Measurements from ENCODE around the gene MEGF10. TPM values are rescaled to one million over a fixed set of nuclear protein-coding genes. Genes with fewer than 3 reads are reported as not detected.

The MEGF10 gene
- total and polyA plus RNA-seq, 10 of the 15 experiments (the other 5 are each of a cell fraction or from before 2014, with no cell fraction given) = 0.03 to 0.21 (median 0.05) TPM; not detected in 5

DNA sequence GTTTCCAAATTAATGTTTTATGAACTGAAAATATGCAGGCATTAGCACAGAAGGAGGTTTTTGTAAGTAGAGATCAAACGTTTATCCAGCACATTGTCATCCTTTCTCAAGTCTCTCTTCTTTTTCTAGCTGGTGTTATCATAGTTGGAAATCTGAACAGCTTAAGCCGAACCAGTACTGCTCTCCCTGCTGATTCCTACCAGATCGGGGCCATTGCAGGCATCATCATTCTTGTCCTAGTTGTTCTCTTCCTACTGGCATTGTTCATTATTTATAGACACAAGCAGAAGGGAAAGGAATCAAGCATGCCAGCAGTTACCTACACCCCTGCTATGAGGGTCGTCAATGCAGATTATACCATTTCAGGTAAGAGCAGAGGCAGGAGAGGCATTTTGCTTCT, 154.7 kb downstream of the MEGF10 start:
- no peak for ATAC-seq

More for the DNA sequence above, 154.7 kb downstream of the MEGF10 start:
- ChIA-PET RAD21 (ENCODE audit: unreplicated experiment) (no interaction called here), CTCF (interaction anchor here (0.7 kb wide), 1 partner anchor 26 kb away, joined by 3 read pairs; no protein-coding TSS in a partner anchor), POLR2A (interaction anchor here (0.6 kb wide), 1 partner anchor 1095 kb away, joined by 4 read pairs; no protein-coding TSS in a partner anchor), SMC1A (ENCODE audit: uncharacterized antibody, unreplicated experiment) (interaction anchor here (0.8 to 2.6 kb wide), 2 partner anchors 9 to 792 kb away, joined by 3 to 9 read pairs; no protein-coding TSS in a partner anchor)
- no peak overlapping the region for H2AFZ ChIP-seq (ENCODE audit: control insufficient read depth, low read depth, low read length)
- H3K36me3 ChIP-seq (ENCODE audit: control insufficient read depth in 2 of 2, insufficient read depth in 2 of 2, low read length in 1 of 2) = no peaks in the 10 kb centered on the region
- DNase-seq (ENCODE audit: low read depth, low spot score) (no peak), FAIRE-seq (peak; percentile 13)
- H3K9ac ChIP-seq (ENCODE audit: control insufficient read depth, insufficient read depth, low read length) = no peak overlapping the region
- in situ Hi-C loops (cut with MboI) (no loop called here), intact Hi-C loops (cut with micrococcal nuclease; ENCODE audit: unreplicated experiment) (no loop called here)
- 7% methylated on average over 4 of the region's 4 CpGs for WGBS (ENCODE audit: insufficient coverage, insufficient replicate concordance, low lambda C conversion rate, missing lambda C conversion rate)
- no peak overlapping the region for H3K4me3 ChIP-seq
- no peak overlapping the region for H3K4me2 ChIP-seq (ENCODE audit: control insufficient read depth, insufficient read depth)
- BruUV-seq (replicated peaks) = no TSS peak
- TF ChIP-seq RAD21 (IDR thresholded peaks at IDR 0.05; ENCODE audit: insufficient read depth, low read depth, low read length) = no peak
- TF ChIP-seq ZNF622 (IDR thresholded peaks at IDR 0.05) = no peak
- TF ChIP-seq SPI1 (IDR thresholded peaks at IDR 0.05; ENCODE audit: borderline replicate concordance, insufficient read depth, low read depth, low read length) = no peak
- no peak for TF ChIP-seq NFYA (IDR thresholded peaks at IDR 0.05; ENCODE audit: borderline replicate concordance, low read depth, low read length)
- no peak for TF ChIP-seq SREBF1 (IDR thresholded peaks at IDR 0.05; ENCODE audit: low read length)
- TF ChIP-seq SRF (IDR thresholded peaks at IDR 0.05; ENCODE audit: low read depth in 2 of 2, low read length in 2 of 2) = no peak
- TF ChIP-seq, protein P1, sequence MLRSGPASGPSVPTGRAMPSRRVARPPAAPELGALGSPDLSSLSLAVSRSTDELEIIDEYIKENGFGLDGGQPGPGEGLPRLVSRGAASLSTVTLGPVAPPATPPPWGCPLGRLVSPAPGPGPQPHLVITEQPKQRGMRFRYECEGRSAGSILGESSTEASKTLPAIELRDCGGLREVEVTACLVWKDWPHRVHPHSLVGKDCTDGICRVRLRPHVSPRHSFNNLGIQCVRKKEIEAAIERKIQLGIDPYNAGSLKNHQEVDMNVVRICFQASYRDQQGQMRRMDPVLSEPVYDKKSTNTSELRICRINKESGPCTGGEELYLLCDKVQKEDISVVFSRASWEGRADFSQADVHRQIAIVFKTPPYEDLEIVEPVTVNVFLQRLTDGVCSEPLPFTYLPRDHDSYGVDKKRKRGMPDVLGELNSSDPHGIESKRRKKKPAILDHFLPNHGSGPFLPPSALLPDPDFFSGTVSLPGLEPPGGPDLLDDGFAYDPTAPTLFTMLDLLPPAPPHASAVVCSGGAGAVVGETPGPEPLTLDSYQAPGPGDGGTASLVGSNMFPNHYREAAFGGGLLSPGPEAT (IDR thresholded peaks at IDR 0.05; ENCODE audit: low read depth) = no peak
- TF ChIP-seq EP300 (IDR thresholded peaks at IDR 0.05; ENCODE audit: borderline replicate concordance in 1 of 2, control insufficient read depth in 1 of 2, low read depth in 2 of 2, low read length in 2 of 2) = no peak
- TF ChIP-seq KDM1A (IDR thresholded peaks at IDR 0.05; ENCODE audit: borderline replicate concordance) = no peak
- no peak for TF ChIP-seq GATAD2B (conservative IDR thresholded peaks at IDR 0.05; ENCODE audit: low read depth)
- TF ChIP-seq, protein P2, sequence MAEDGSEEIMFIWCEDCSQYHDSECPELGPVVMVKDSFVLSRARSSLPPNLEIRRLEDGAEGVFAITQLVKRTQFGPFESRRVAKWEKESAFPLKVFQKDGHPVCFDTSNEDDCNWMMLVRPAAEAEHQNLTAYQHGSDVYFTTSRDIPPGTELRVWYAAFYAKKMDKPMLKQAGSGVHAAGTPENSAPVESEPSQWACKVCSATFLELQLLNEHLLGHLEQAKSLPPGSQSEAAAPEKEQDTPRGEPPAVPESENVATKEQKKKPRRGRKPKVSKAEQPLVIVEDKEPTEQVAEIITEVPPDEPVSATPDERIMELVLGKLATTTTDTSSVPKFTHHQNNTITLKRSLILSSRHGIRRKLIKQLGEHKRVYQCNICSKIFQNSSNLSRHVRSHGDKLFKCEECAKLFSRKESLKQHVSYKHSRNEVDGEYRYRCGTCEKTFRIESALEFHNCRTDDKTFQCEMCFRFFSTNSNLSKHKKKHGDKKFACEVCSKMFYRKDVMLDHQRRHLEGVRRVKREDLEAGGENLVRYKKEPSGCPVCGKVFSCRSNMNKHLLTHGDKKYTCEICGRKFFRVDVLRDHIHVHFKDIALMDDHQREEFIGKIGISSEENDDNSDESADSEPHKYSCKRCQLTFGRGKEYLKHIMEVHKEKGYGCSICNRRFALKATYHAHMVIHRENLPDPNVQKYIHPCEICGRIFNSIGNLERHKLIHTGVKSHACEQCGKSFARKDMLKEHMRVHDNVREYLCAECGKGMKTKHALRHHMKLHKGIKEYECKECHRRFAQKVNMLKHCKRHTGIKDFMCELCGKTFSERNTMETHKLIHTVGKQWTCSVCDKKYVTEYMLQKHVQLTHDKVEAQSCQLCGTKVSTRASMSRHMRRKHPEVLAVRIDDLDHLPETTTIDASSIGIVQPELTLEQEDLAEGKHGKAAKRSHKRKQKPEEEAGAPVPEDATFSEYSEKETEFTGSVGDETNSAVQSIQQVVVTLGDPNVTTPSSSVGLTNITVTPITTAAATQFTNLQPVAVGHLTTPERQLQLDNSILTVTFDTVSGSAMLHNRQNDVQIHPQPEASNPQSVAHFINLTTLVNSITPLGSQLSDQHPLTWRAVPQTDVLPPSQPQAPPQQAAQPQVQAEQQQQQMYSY (CRISPR knock-in tag; IDR thresholded peaks at IDR 0.05) = no peak
- no peak for TF ChIP-seq HCFC1 (IDR thresholded peaks at IDR 0.05; ENCODE audit: low read length)
- TF ChIP-seq FOXM1 (IDR thresholded peaks at IDR 0.05; ENCODE audit: low read depth, low read length) = no peak
- no peak for TF ChIP-seq IKZF2 (IDR thresholded peaks at IDR 0.05)
- no peak for TF ChIP-seq CREB1 (IDR thresholded peaks at IDR 0.05; ENCODE audit: low read depth)
- no peak for TF ChIP-seq MTA3 (IDR thresholded peaks at IDR 0.05; ENCODE audit: borderline replicate concordance, low read length)
- no peak for TF ChIP-seq KLF5 (IDR thresholded peaks at IDR 0.05; ENCODE audit: partially characterized antibody)
- no peak for TF ChIP-seq NR2F1 (conservative IDR thresholded peaks at IDR 0.05)
- no peak overlapping the region for H3K27ac ChIP-seq (ENCODE audit: control insufficient read depth, insufficient read depth)
- H3K9me3 ChIP-seq (replicated peaks; ENCODE audit: control insufficient read depth, insufficient read depth, low read length) = no peaks in the 10 kb centered on the region
- no peaks in the 10 kb centered on the region for H3K27me3 ChIP-seq (replicated peaks in 1 of 2; ENCODE audit: control insufficient read depth in 2 of 2, insufficient read depth in 2 of 2, low read length in 1 of 2)
- no peaks in the 10 kb centered on the region for H3K4me1 ChIP-seq (ENCODE audit: control insufficient read depth, insufficient read depth, low read length)
- H4K20me1 ChIP-seq (ENCODE audit: control insufficient read depth, insufficient read depth) = no peaks in the 10 kb centered on the region
- H3K79me2 ChIP-seq (ENCODE audit: control insufficient read depth, insufficient read depth, low read length) = no peaks in the 10 kb centered on the region
